ENCODE measurements around the gene CREM.
"Not testable (repeated sequence)": the region's sequence is repeated elsewhere in the genome, so short reads cannot be mapped to it uniquely, and the experiment has no call there.

The CREM gene

GRCh38 chr10:35212856-35213255 is 86.2 kb downstream of the CREM start:
- in situ Hi-C loops (cut with HindIII; ENCODE audit: low pct_ligation_motif_present, low pct_unique_long_range_greater_than_20kb, low sequenced_read_pairs): no loop called here
- no peak for DNase-seq

- in situ Hi-C loops (cut with HindIII; ENCODE audit: low pct_ligation_motif_present, low pct_unique_long_range_greater_than_20kb, low sequenced_read_pairs): no loop called here
- DNase-seq: no peak
Measured at GRCh38 chr10:35213699-35214098, 87.1 kb downstream of the CREM start.

- no peak for DNase-seq
- in situ Hi-C loops (cut with HindIII; ENCODE audit: low pct_ligation_motif_present, low pct_unique_long_range_greater_than_20kb, low sequenced_read_pairs): no loop called here
Measured at GRCh38 chr10:35214607-35215020, 88.0 kb downstream of the CREM start.

- in situ Hi-C loops (cut with HindIII; ENCODE audit: low pct_ligation_motif_present, low pct_unique_long_range_greater_than_20kb, low sequenced_read_pairs): no loop called here
- DNase-seq: no peak
Measured at GRCh38 chr10:35215107-35215506, 88.5 kb downstream of the CREM start.

GRCh38 chr10:35216303-35216905 is 89.8 kb downstream of the CREM start:
- DNase-seq: no peak
- in situ Hi-C loops (cut with HindIII; ENCODE audit: low pct_ligation_motif_present, low pct_unique_long_range_greater_than_20kb, low sequenced_read_pairs): no loop called here

- in situ Hi-C loops (cut with HindIII; ENCODE audit: low pct_ligation_motif_present, low pct_unique_long_range_greater_than_20kb, low sequenced_read_pairs); DNase-seq: not testable (repeated sequence)
Measured at GRCh38 chr10:35216956-35217355, 90.3 kb downstream of the CREM start.

- no peak for DNase-seq
Measured at GRCh38 chr10:35217455-35217854, 90.8 kb downstream of the CREM start.

GRCh38 chr10:35218339-35218955 is 91.8 kb downstream of the CREM start:
- in situ Hi-C loops (cut with HindIII; ENCODE audit: low pct_ligation_motif_present, low pct_unique_long_range_greater_than_20kb, low sequenced_read_pairs): no loop called here
- DNase-seq: peak; percentile 79

More at GRCh38 chr10:35217455-35217854, 90.8 kb downstream of the CREM start:
- in situ Hi-C loops (cut with HindIII; ENCODE audit: low pct_ligation_motif_present, low pct_unique_long_range_greater_than_20kb, low sequenced_read_pairs): no loop called here

GRCh38 chr10:35219292-35219691 is 92.6 kb downstream of the CREM start:
- no peak for DNase-seq

GRCh38 chr10:35219891-35220890 is 93.5 kb downstream of the CREM start:
- in situ Hi-C loops (cut with HindIII; ENCODE audit: low pct_ligation_motif_present, low pct_unique_long_range_greater_than_20kb, low sequenced_read_pairs): no loop called here
- DNase-seq: no peak

More at GRCh38 chr10:35219292-35219691, 92.6 kb downstream of the CREM start:
- in situ Hi-C loops (cut with HindIII; ENCODE audit: low pct_ligation_motif_present, low pct_unique_long_range_greater_than_20kb, low sequenced_read_pairs): no loop called here

- DNase-seq: no peak
- in situ Hi-C loops (cut with HindIII; ENCODE audit: low pct_ligation_motif_present, low pct_unique_long_range_greater_than_20kb, low sequenced_read_pairs): no loop called here
Measured at GRCh38 chr10:35223016-35223415, 96.4 kb downstream of the CREM start.

- in situ Hi-C loops (cut with HindIII; ENCODE audit: low pct_ligation_motif_present, low pct_unique_long_range_greater_than_20kb, low sequenced_read_pairs): no loop called here
Measured at GRCh38 chr10:35224045-35224740, 97.5 kb downstream of the CREM start.

GRCh38 chr10:35225204-35225603 is 98.6 kb downstream of the CREM start:
- DNase-seq: no peak
- in situ Hi-C loops (cut with HindIII; ENCODE audit: low pct_ligation_motif_present, low pct_unique_long_range_greater_than_20kb, low sequenced_read_pairs): no loop called here

More at GRCh38 chr10:35224045-35224740, 97.5 kb downstream of the CREM start:
- no peak for DNase-seq

- in situ Hi-C loops (cut with HindIII; ENCODE audit: low pct_ligation_motif_present, low pct_unique_long_range_greater_than_20kb, low sequenced_read_pairs): no loop called here
- DNase-seq: no peak
Measured at GRCh38 chr10:35226507-35226906, 99.9 kb downstream of the CREM start.

- in situ Hi-C loops (cut with HindIII; ENCODE audit: low pct_ligation_motif_present, low pct_unique_long_range_greater_than_20kb, low sequenced_read_pairs): no loop called here
- DNase-seq: no peak
Measured at GRCh38 chr10:35228058-35228457, 101.4 kb downstream of the CREM start.

GRCh38 chr10:35231646-35232045 is 105.0 kb downstream of the CREM start:
- in situ Hi-C loops (cut with HindIII; ENCODE audit: low pct_ligation_motif_present, low pct_unique_long_range_greater_than_20kb, low sequenced_read_pairs): no loop called here

GRCh38 chr10:35232527-35232926 is 105.9 kb downstream of the CREM start:
- DNase-seq: no peak
- in situ Hi-C loops (cut with HindIII; ENCODE audit: low pct_ligation_motif_present, low pct_unique_long_range_greater_than_20kb, low sequenced_read_pairs): no loop called here

More at GRCh38 chr10:35231646-35232045, 105.0 kb downstream of the CREM start:
- DNase-seq: no peak

- in situ Hi-C loops (cut with HindIII; ENCODE audit: low pct_ligation_motif_present, low pct_unique_long_range_greater_than_20kb, low sequenced_read_pairs): no loop called here
- DNase-seq: no peak
Measured at GRCh38 chr10:35234073-35234472, 107.4 kb downstream of the CREM start.

- no peak for DNase-seq
- in situ Hi-C loops (cut with HindIII; ENCODE audit: low pct_ligation_motif_present, low pct_unique_long_range_greater_than_20kb, low sequenced_read_pairs): no loop called here
Measured at GRCh38 chr10:35236739-35237138, 110.1 kb downstream of the CREM start.

Measured in ACHN (cell line).